ENCODE data around the gene CLCN5. TPM values are rescaled to one million over a fixed set of nuclear protein-coding genes. Genes with fewer than 3 reads are reported as not detected.

The CLCN5 gene
- total RNA-seq, 1 experiment from 2014 or later = 7.3 TPM

- Histone ChIP-seq H3K27me3 (ENCODE audit: control insufficient read depth, insufficient read depth, low read length) (no peaks in the 10 kb centered on the region), H3K4me3 (ENCODE audit: insufficient read depth, low read depth, low read length) (no peak overlapping the region), H3K36me3 (replicated peaks; ENCODE audit: control insufficient read depth, insufficient read depth, low read length) (no peaks in the 10 kb centered on the region)
- DNase-seq = no peak
These were observed 37.7 kb downstream of the CLCN5 start for GRCh38 chrX:49960061-49960460.

DNA sequence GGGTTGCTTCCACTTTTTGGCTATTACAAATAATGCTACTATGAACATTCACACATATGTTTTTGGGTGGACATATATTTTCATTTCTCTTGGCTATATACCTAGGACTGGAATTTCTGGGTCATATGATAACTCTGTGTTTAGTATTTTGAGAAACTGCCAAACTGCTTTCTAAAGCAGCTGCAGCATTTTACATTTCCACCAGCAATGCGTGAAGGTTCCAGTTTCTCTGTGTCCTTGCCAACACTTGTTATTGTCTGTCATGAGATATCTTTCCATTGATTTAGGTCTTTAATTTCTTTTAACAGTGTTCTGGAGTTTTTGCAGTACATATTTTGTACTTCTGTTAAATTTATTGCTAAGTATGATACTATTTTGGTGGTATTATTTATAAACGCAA is 48.3 kb downstream of the CLCN5 start:
- DNase-seq = no peak
- Histone ChIP-seq H3K27me3 (ENCODE audit: control insufficient read depth, insufficient read depth, low read length) (no peaks in the 10 kb centered on the region), H3K4me3 (ENCODE audit: insufficient read depth, low read depth, low read length) (no peak overlapping the region), H3K36me3 (replicated peaks; ENCODE audit: control insufficient read depth, insufficient read depth, low read length) (no peaks in the 10 kb centered on the region)

- Histone ChIP-seq H3K27me3 (ENCODE audit: control insufficient read depth, insufficient read depth, low read length) (no peaks in the 10 kb centered on the region), H3K36me3 (replicated peaks; ENCODE audit: control insufficient read depth, insufficient read depth, low read length) (no peaks in the 10 kb centered on the region), H3K4me3 (ENCODE audit: insufficient read depth, low read depth, low read length) (no peak overlapping the region)
- no peak for DNase-seq
These were observed 50.0 kb downstream of the CLCN5 start for GRCh38 chrX:49972328-49972860.

DNA sequence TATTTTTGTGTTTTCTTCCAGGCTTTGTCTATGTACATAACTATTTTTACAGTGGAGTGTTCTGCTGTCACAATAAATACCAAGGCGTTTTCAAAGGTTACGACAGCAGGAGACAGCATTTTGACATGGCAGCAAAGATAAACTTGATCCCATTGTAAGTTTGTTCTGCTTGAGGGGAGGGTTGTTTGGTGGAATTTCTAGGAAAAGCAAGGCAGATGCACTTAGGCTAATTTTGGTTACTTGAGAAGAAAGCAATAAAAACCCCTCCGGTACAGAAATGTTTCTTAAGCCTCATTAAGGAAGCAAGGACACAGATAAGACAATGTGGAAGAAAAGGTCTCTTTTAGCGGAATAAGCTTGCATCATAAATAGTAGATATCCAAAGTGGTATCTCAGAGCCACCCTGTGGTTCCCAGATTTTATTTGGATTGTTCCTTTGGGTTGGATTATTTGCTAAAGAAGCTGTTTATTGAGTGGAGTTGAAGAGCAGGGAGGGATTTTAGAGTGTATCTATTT is 54.3 kb downstream of the CLCN5 start:
- no peak for DNase-seq
- Histone ChIP-seq H3K27me3 (ENCODE audit: control insufficient read depth, insufficient read depth, low read length) (no peaks in the 10 kb centered on the region), H3K36me3 (replicated peaks; ENCODE audit: control insufficient read depth, insufficient read depth, low read length) (no peaks in the 10 kb centered on the region), H3K4me3 (ENCODE audit: insufficient read depth, low read depth, low read length) (no peak overlapping the region)

DNA sequence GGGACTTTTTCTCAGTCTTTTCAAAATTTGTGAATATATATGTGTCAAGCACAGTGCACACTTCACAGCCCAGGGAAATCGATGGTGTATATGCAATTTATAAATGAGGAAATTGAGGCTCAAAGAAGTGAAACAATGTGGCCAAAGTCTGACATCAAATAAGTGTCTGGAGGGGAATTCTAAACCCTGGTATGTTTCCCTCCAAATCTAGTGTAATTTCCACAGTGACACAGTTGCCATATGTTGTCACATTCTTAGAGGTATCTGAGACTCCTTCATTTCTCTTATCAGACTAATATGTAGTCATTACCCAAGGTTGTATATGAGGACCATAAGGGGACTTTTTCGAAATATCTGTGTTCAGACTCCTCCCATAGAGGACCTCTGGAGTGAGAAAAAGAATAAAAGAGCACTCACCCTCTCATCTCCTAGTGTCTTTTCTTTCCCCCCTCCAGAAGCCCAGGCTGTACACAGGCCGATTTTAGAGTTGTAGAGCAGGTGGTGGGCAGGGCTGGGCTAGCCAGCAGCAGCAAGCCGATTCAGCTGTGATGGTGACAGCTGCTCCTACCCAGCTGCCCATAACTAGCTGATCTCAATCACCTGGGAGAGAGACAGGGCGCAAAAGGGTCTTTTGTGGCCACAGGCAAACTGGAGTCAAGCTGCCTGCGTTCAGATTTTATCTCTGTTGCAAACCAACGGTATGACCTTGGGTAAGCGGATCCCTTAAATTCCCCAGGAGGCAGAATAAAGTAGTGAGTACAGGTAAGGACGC is 55.1 kb downstream of the CLCN5 start:
- DNase-seq = no peak
- Histone ChIP-seq H3K36me3 (replicated peaks; ENCODE audit: control insufficient read depth, insufficient read depth, low read length) (no peaks in the 10 kb centered on the region), H3K4me3 (ENCODE audit: insufficient read depth, low read depth, low read length) (no peak overlapping the region), H3K27me3 (ENCODE audit: control insufficient read depth, insufficient read depth, low read length) (no peaks in the 10 kb centered on the region)

GRCh38 chrX:49978176-49978575 is 55.8 kb downstream of the CLCN5 start:
- H3K27me3 ChIP-seq (ENCODE audit: control insufficient read depth, insufficient read depth, low read length) = no peaks in the 10 kb centered on the region
- no peak overlapping the region for H3K4me3 ChIP-seq (ENCODE audit: insufficient read depth, low read depth, low read length)
- no peaks in the 10 kb centered on the region for H3K36me3 ChIP-seq (replicated peaks; ENCODE audit: control insufficient read depth, insufficient read depth, low read length)
- no peak for DNase-seq

DNA sequence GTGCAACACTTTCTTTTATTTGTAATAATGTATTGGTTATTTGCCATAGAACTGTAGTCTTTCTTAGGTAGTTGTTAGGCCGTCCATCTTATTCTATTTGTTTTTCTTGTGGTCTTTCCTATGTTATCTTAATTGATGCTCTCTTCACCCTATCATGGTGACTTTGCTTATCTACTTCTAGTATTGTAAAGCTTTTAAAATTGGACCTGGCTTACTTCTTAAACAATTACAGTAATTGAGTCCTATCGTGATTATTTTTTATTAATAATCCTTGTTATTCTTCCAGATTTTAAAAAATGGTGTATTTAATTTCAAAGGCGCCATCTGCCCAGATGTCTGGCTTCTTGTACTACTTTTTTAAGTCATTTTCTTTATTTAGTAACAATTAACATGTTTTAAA is 63.7 kb downstream of the CLCN5 start:
- DNase-seq = no peak
- H3K36me3 ChIP-seq (replicated peaks; ENCODE audit: control insufficient read depth, insufficient read depth, low read length) = no peaks in the 10 kb centered on the region
- H3K27me3 ChIP-seq (ENCODE audit: control insufficient read depth, insufficient read depth, low read length) = no peaks in the 10 kb centered on the region
- H3K4me3 ChIP-seq (ENCODE audit: insufficient read depth, low read depth, low read length) = no peak overlapping the region

DNA sequence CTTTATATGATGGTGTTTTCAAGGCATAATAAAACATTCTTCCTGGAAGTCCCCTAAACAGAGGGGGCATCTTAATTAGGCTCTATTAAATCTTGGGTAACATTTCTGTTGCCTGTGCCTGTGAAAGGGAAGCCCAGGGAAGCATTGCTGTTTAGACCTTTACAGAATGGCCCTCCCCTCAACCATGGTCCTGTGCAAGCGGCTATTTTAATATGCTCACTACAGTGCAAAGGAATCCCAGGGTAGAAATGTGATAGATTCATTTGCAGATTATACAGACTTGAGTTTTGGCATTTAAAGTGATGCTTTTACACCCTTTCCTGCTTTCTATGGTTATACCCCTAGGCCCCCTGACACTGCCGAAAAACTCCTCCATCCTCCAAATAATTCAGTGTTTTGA is 65.3 kb downstream of the CLCN5 start:
- H3K27me3 ChIP-seq (ENCODE audit: control insufficient read depth, insufficient read depth, low read length) = no peaks in the 10 kb centered on the region
- no peaks in the 10 kb centered on the region for H3K36me3 ChIP-seq (replicated peaks; ENCODE audit: control insufficient read depth, insufficient read depth, low read length)
- H3K4me3 ChIP-seq (ENCODE audit: insufficient read depth, low read depth, low read length) = no peak overlapping the region
- no peak for DNase-seq

GRCh38 chrX:49988143-49988542 is 65.7 kb downstream of the CLCN5 start:
- Histone ChIP-seq H3K36me3 (replicated peaks; ENCODE audit: control insufficient read depth, insufficient read depth, low read length) (no peaks in the 10 kb centered on the region), H3K27me3 (ENCODE audit: control insufficient read depth, insufficient read depth, low read length) (no peaks in the 10 kb centered on the region), H3K4me3 (ENCODE audit: insufficient read depth, low read depth, low read length) (no peak overlapping the region)
- DNase-seq = no peak

DNA sequence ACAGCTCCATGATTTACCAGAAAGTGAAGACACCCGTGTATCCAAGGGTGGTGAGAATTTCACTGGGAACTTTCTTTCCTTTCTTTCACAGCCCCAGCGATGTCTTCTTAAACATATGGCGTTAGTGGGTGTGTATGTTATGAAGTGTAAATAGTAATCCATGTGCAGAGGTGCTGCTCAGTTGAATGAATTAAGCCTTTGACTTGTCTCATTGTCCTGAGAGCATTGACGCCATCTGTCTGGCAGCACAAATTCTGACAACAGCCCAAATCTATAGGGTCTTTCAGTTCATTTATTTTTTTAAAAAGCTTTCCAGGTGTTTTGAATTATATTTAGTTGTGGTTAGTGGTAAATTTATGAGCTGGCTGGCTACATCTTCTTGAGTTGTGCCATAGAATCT is 69.4 kb downstream of the CLCN5 start:
- H3K27me3 ChIP-seq (ENCODE audit: control insufficient read depth, insufficient read depth, low read length) = no peaks in the 10 kb centered on the region
- no peak overlapping the region for H3K4me3 ChIP-seq (ENCODE audit: insufficient read depth, low read depth, low read length)
- H3K36me3 ChIP-seq (replicated peaks; ENCODE audit: control insufficient read depth, insufficient read depth, low read length) = no peaks in the 10 kb centered on the region
- DNase-seq = no peak

DNA sequence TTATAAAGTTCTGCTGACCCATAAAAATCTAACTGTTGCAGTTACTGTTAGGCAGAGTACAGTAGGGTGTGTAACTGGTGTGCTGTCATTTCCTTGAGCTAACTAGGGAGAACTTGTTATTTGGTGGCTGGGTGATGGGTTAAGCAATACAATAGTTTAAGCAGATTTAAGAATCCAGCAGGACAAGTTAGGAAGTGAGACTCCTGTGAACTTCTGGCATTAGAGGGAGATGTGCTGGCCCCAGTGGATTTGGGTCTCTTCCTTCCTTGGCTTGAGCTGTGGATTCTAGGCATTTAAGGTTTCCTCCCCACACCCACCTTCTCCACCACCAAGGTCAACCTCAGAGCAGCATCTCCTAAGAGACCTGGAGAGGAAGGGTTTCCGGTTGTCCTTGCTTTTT is 70.5 kb downstream of the CLCN5 start:
- Histone ChIP-seq H3K4me3 (ENCODE audit: insufficient read depth, low read depth, low read length) (no peak overlapping the region), H3K27me3 (ENCODE audit: control insufficient read depth, insufficient read depth, low read length) (no peaks in the 10 kb centered on the region), H3K36me3 (replicated peaks; ENCODE audit: control insufficient read depth, insufficient read depth, low read length) (no peaks in the 10 kb centered on the region)
- no peak for DNase-seq

- Histone ChIP-seq H3K4me3 (ENCODE audit: insufficient read depth, low read depth, low read length) (no peak overlapping the region), H3K27me3 (ENCODE audit: control insufficient read depth, insufficient read depth, low read length) (no peaks in the 10 kb centered on the region), H3K36me3 (replicated peaks; ENCODE audit: control insufficient read depth, insufficient read depth, low read length) (no peaks in the 10 kb centered on the region)
- DNase-seq = no peak
These were observed 71.3 kb downstream of the CLCN5 start for GRCh38 chrX:49993661-49994060.

- DNase-seq = no peak
- Histone ChIP-seq H3K4me3 (ENCODE audit: insufficient read depth, low read depth, low read length) (no peak overlapping the region), H3K36me3 (replicated peaks; ENCODE audit: control insufficient read depth, insufficient read depth, low read length) (no peaks in the 10 kb centered on the region), H3K27me3 (ENCODE audit: control insufficient read depth, insufficient read depth, low read length) (no peaks in the 10 kb centered on the region)
These were observed 72.8 kb downstream of the CLCN5 start for GRCh38 chrX:49995107-49995731.

DNA sequence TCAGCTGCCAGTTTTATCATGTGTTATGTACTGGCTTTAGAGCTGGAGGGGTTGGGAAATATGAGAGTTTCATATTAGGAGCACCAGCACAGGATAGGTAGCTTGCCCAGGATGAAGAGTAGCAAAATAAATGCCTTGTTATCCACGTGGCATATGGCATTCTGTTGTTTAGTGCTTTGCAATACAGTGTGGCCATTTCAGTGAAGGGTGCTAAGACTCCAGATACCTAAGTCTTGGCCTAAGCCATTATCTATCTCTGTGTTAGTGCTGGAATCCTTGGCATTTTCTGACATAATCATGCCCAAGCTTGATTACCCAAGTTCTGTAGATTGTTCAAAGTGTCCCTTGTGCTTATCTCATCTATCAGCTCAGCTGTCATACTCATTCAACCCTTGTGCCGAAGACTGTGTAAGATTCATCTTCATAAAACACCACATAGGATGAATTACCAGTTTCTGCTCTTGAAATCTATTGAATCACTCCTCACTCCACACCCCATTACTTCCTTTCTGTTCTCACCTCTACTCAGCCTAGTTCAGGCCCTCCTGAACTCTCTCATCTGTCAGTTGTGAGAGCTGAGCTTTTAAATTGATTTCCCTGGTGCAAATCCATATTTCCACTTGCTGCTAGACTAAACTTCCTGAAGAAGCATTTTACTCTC is 73.5 kb downstream of the CLCN5 start:
- no peak overlapping the region for H3K4me3 ChIP-seq (ENCODE audit: insufficient read depth, low read depth, low read length)
- H3K36me3 ChIP-seq (replicated peaks; ENCODE audit: control insufficient read depth, insufficient read depth, low read length) = no peaks in the 10 kb centered on the region
- H3K27me3 ChIP-seq (ENCODE audit: control insufficient read depth, insufficient read depth, low read length) = no peaks in the 10 kb centered on the region
- no peak for DNase-seq

- Histone ChIP-seq H3K36me3 (replicated peaks; ENCODE audit: control insufficient read depth, insufficient read depth, low read length) (no peaks in the 10 kb centered on the region), H3K27me3 (ENCODE audit: control insufficient read depth, insufficient read depth, low read length) (no peaks in the 10 kb centered on the region), H3K4me3 (ENCODE audit: insufficient read depth, low read depth, low read length) (no peak overlapping the region)
- no peak for DNase-seq
These were observed 74.1 kb downstream of the CLCN5 start for GRCh38 chrX:49996474-49996873.
